MCF 10A (cell line): ENCODE measurements around the gene FAM222A. TPM values are rescaled to one million over a fixed set of nuclear protein-coding genes. Genes with fewer than 3 reads are reported as not detected.

Experiments used
- BruUV-seq: library from RNA; stranded (reverse); fragments of 400-500 nt; replicated peaks from 2 replicates; lab custom pipeline; 2021; lab: Mats Ljungman, UMichigan
- CTCF ChIA-PET: fragments of 300-600 bp; sonication (Branson Sonifier 250); formaldehyde crosslinking; extraction: SDS; loops from one replicate; lab custom pipeline; 2021; ENCODE audit warnings: antibody characterized with exemption, inconsistent platforms; lab: Yijun Ruan, JAX
- POLR2A ChIA-PET: fragments of 300-600, 350-650 bp; sonication (Branson Sonifier 250); formaldehyde crosslinking; extraction: SDS; loops from one replicate; lab custom pipeline; 2020; ENCODE audit warnings: antibody characterized with exemption, inconsistent platforms; lab: Yijun Ruan, JAX
- DNase-seq: peaks from one replicate; pipeline ENCODE4 v3.0.0-alpha.2; 2018; ENCODE audit not compliant: unreplicated experiment
- H3K27ac Mint-ChIP-seq: one replicate; pipeline ENCODE4 v1.8.0; 2022; ENCODE audit warnings: mild to moderate bottlenecking, low read depth, mixed read lengths; ENCODE audit not compliant: unreplicated experiment
- H3K27me3 Mint-ChIP-seq: one replicate; pipeline ENCODE4 v1.8.0; 2022; ENCODE audit warnings: mixed read lengths; ENCODE audit not compliant: insufficient read depth, unreplicated experiment
- H3K36me3 Mint-ChIP-seq: one replicate; pipeline ENCODE4 v1.8.0; 2022; ENCODE audit warnings: mild to moderate bottlenecking, moderate library complexity, mixed read lengths; ENCODE audit not compliant: insufficient read depth, unreplicated experiment
- H3K4me1 Mint-ChIP-seq: one replicate; pipeline ENCODE4 v1.8.0; 2022; ENCODE audit warnings: mixed read lengths; ENCODE audit not compliant: insufficient read depth, unreplicated experiment
- H3K4me3 Mint-ChIP-seq: one replicate; pipeline ENCODE4 v1.8.0; 2022; ENCODE audit warnings: mild to moderate bottlenecking, moderate library complexity, mixed read lengths; ENCODE audit not compliant: unreplicated experiment
- H3K9me3 Mint-ChIP-seq: one replicate; pipeline ENCODE4 v1.8.0; 2022; ENCODE audit warnings: mixed read lengths; ENCODE audit not compliant: unreplicated experiment
- CTCF ChIP-seq: fragments of 200-600 bp; IDR thresholded peaks from one replicate; pipeline ENCODE4 v1.8.0; 2022; ENCODE audit warnings: antibody characterized with exemption, mild to moderate bottlenecking; ENCODE audit not compliant: unreplicated experiment
- intact Hi-C: fragments of 100-400 bp; cut with micrococcal nuclease; formaldehyde crosslinking; loops from 2 replicates; pipeline ENCODE4 v1.14.1; 2022
- total RNA-seq: library from RNA; stranded (reverse); gene quantifications from 2 replicates; pipeline ENCODE4 v1.2.3, GENCODE V29; 2022

FAM222A gene
- total RNA-seq, 1 experiment from 2014 or later = 0.19 TPM

- Mint-ChIP-seq H3K9me3 (no peaks in the 10 kb centered on the region), H3K36me3 (no peaks in the 10 kb centered on the region), H3K4me3 (no peak overlapping the region), H3K4me1 (no peaks in the 10 kb centered on the region), H3K27ac (no peak overlapping the region), H3K27me3 (peaks cover 20% of the 10 kb centered on the region)
- no peak for DNase-seq
- intact Hi-C loops = no loop called here
- no peak for TF ChIP-seq CTCF
- ChIA-PET CTCF (interaction anchor here (0.6 to 0.9 kb wide), 3 partner anchors 17 to 440 kb away, joined by 3 read pairs; no protein-coding TSS in a partner anchor), POLR2A (no interaction called here)
- BruUV-seq = no TSS peak
These were observed 27.1 kb upstream of the FAM222A start for GRCh38 chr12:109686523-109686922.

GRCh38 chr12:109687250-109687649 lies 26.4 kb upstream of the FAM222A start:
- no TSS peak for BruUV-seq
- TF ChIP-seq CTCF = no peak
- ChIA-PET CTCF (interaction anchor here (0.6 to 0.9 kb wide), 3 partner anchors 16 to 441 kb away, joined by 3 read pairs; no protein-coding TSS in a partner anchor), POLR2A (no interaction called here)
- H3K27ac Mint-ChIP-seq = no peak overlapping the region
- H3K9me3 Mint-ChIP-seq = no peaks in the 10 kb centered on the region
- no peaks in the 10 kb centered on the region for H3K36me3 Mint-ChIP-seq
- H3K4me3 Mint-ChIP-seq = no peak overlapping the region
- no peak for DNase-seq
- no peaks in the 10 kb centered on the region for H3K4me1 Mint-ChIP-seq
- H3K27me3 Mint-ChIP-seq = peaks cover 26% of the 10 kb centered on the region
- intact Hi-C loops = no loop called here

- Mint-ChIP-seq H3K36me3 (no peaks in the 10 kb centered on the region), H3K27ac (no peak overlapping the region), H3K4me3 (no peak overlapping the region), H3K27me3 (peaks cover 24% of the 10 kb centered on the region), H3K4me1 (no peaks in the 10 kb centered on the region), H3K9me3 (no peaks in the 10 kb centered on the region)
- no peak for TF ChIP-seq CTCF
- ChIA-PET POLR2A (no interaction called here), CTCF (no interaction called here)
- BruUV-seq = no TSS peak
- intact Hi-C loops = no loop called here
- no peak for DNase-seq
These were observed 24.2 kb upstream of the FAM222A start for GRCh38 chr12:109689426-109689825.

- no peaks in the 10 kb centered on the region for H3K36me3 Mint-ChIP-seq
- ChIA-PET CTCF (interaction anchor here (1.2 kb wide), 1 partner anchor 43 kb away, joined by 3 read pairs; no protein-coding TSS in a partner anchor), POLR2A (no interaction called here)
- no peak overlapping the region for H3K4me3 Mint-ChIP-seq
- no peaks in the 10 kb centered on the region for H3K4me1 Mint-ChIP-seq
- DNase-seq = no peak
- TF ChIP-seq CTCF = no peak
- H3K27me3 Mint-ChIP-seq = peaks cover 21% of the 10 kb centered on the region
- no peak overlapping the region for H3K27ac Mint-ChIP-seq
- no peaks in the 10 kb centered on the region for H3K9me3 Mint-ChIP-seq
- no TSS peak for BruUV-seq
- intact Hi-C loops = no loop called here
These were observed 20.5 kb upstream of the FAM222A start for GRCh38 chr12:109693160-109693559.
